Kidney epithelial cell (primary cell): Measurements from ENCODE around the gene ZNF609. TPM values are rescaled to one million over a fixed set of nuclear protein-coding genes. Genes with fewer than 3 reads are reported as not detected.

ENCODE experiments used
- DNase-seq: peaks from one replicate; pipeline ENCODE4 v3.0.0-alpha.2; 2010; ENCODE audit warnings: low read depth
- H3K27me3 ChIP-seq: 2 replicates; pipeline ENCODE4 v1.6.0; 2011; ENCODE audit warnings: low read length; ENCODE audit not compliant: control insufficient read depth, insufficient read depth
- H3K36me3 ChIP-seq: 2 replicates; pipeline ENCODE4 v1.5.1; 2011; ENCODE audit warnings: low read length; ENCODE audit not compliant: control insufficient read depth, insufficient read depth
- H3K4me3 ChIP-seq: 2 replicates; pipeline ENCODE4 v1.5.1; 2011; ENCODE audit warnings: low read depth, mild to moderate bottlenecking, control low read depth, low read length
- CTCF ChIP-seq: IDR thresholded peaks from 2 replicates; pipeline ENCODE4 v1.5.1; 2011; ENCODE audit warnings: mild to moderate bottlenecking, moderate library complexity, low read length, control low read depth, inconsistent platforms; ENCODE audit not compliant: insufficient read depth, poor library complexity, severe bottlenecking
- total RNA-seq: library from RNA; depleted of rRNA; stranded (reverse); fragments of >200 nt; gene quantifications from 2 replicates; pipeline ENCODE4 v1.2.3, GENCODE V29; 2015

ZNF609 gene
- total RNA-seq, 1 donor from 2014 or later, result 18.4 TPM

GRCh38 chr15:64461721-64462162 lies 1.4 kb downstream of the ZNF609 start:
- no peak for DNase-seq
- Histone ChIP-seq H3K4me3 (peak overlapping the region; percentile 59), H3K27me3 (no peaks in the 10 kb centered on the region), H3K36me3 (no peaks in the 10 kb centered on the region)
- TF ChIP-seq CTCF, result no peak

GRCh38 chr15:64462492-64462891 lies 2.1 kb downstream of the ZNF609 start:
- Histone ChIP-seq H3K36me3 (no peaks in the 10 kb centered on the region), H3K4me3 (no peak overlapping the region), H3K27me3 (no peaks in the 10 kb centered on the region)
- TF ChIP-seq CTCF, result no peak
- no peak for DNase-seq

GRCh38 chr15:64464276-64465005 lies 4.1 kb downstream of the ZNF609 start:
- no peaks in the 10 kb centered on the region for H3K27me3 ChIP-seq
- no peak overlapping the region for H3K4me3 ChIP-seq
- no peaks in the 10 kb centered on the region for H3K36me3 ChIP-seq
- no peak for TF ChIP-seq CTCF
- DNase-seq, result no peak

GRCh38 chr15:64466408-64467141 lies 6.2 kb downstream of the ZNF609 start:
- no peak for DNase-seq
- Histone ChIP-seq H3K4me3 (no peak overlapping the region), H3K27me3 (no peaks in the 10 kb centered on the region)

GRCh38 chr15:64472161-64472560 lies 11.8 kb downstream of the ZNF609 start:
- Histone ChIP-seq H3K27me3 (no peaks in the 10 kb centered on the region), H3K4me3 (no peak overlapping the region), H3K36me3 (no peaks in the 10 kb centered on the region)
- TF ChIP-seq CTCF, result no peak
- no peak for DNase-seq

More at GRCh38 chr15:64466408-64467141, 6.2 kb downstream of the ZNF609 start:
- H3K36me3 ChIP-seq, result no peaks in the 10 kb centered on the region
- no peak for TF ChIP-seq CTCF
